Erythroblast (primary cell): ENCODE measurements around the gene JUNB.
A peak's percentile ranks its signal among the peaks of the same experiment; 100 is the strongest.

Source experiments
- DNase-seq, 2 experiments: peaks; one replicate each; lab custom pipeline; 2025; lab: John Stamatoyannopoulos, UW
- GATA1 ChIP-seq: IDR thresholded peaks from 2 replicates; pipeline ENCODE4 v1.6.1; 2011; ENCODE audit warnings: low read depth, mild to moderate bottlenecking, control low read depth, low read length, moderate library complexity
- POLR2A ChIP-seq: IDR thresholded peaks from 2 replicates; pipeline ENCODE4 v1.6.1; 2011; ENCODE audit warnings: mild to moderate bottlenecking, low read length

JUNB gene

DNA sequence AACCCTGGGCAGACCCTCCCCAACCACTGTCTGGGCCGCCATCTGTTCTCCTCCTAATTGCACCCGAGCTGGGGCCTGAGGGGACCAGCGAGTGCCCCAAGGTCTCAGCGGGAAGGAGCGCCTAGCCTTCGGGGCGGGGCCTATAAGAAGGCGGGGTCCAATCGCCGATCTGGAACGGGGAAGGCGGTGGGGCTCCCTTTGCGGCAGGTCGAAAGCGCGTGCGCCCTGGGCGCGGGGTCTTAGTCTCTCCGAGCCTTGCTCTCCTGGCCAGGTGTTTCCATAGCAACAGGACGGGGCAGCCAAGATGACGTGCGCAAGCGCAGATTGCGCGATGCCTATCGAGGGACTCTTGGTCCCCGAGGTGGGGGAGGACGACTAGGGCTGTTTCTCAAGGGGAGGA, 49.8 kb downstream of the JUNB start:
- DNase-seq = peak; percentile 79 to 82
- TF ChIP-seq POLR2A = no peak
- no peak for TF ChIP-seq GATA1

DNA sequence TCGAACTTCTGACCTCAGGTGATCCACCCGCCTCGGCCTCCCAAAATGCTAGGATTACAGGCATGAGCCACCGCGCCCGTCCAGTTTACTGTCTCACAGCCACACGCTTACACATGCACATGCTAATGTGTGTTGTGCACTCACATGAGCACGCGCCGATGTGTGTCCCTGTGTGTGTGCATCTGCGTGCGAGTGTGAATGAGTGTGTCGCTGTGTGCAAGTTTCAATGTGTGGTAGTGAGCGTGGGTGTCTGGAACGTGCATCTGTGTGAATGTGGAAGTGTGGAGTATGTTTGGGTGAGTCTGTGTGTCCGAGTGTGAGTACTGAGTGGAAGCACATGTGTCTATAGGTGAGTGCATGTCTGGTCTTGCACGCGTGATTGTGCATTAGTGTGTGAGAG, 51.2 kb downstream of the JUNB start:
- DNase-seq = no peak
- TF ChIP-seq GATA1 (no peak), POLR2A (no peak)
